ENCODE data around the gene TMEM131L. TPM values are rescaled to one million over a fixed set of nuclear protein-coding genes. Genes with fewer than 3 reads are reported as not detected.
"Not testable (repeated sequence)": the region's sequence is repeated elsewhere in the genome, so short reads cannot be mapped to it uniquely, and the experiment has no call there.

Gene TMEM131L
- polyA plus RNA-seq, 3 donors: 11.2 to 58.3 (median 26.0) TPM

DNA sequence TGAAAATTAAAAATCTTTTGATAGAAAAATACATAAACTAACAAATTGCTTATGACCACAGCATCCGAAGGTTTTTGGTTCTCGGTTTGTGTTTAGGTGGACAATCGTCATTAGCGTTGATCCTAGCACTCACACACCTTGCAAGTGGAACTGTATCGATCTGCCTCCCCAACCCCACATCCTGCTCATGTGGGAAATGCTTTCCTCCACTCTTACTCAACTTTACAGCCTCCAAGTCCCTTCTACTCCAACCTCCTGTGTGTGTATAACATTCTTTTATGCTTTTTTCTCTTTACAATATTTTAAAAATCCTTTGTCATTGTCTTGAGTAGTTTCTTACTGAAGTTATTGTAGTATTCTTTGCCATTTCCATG lies 15.6 kb upstream of the TMEM131L start:
- Mint-ChIP-seq H3K9me3 (peaks cover 0 to 2% (median 0%) of the 10 kb centered on the region in 7 donors), H3K27ac (peak overlapping the region in 6 of 7 donors; percentile 31 to 90 (median 63)), H3K4me1 (peaks cover 49% of the 10 kb centered on the region), H3K36me3 (no peaks in the 10 kb centered on the region), H3K4me3 (no peak overlapping the region), H3K27me3 (ENCODE audit: low read depth in 3 of 3) (peaks cover 2 to 3% (median 2%) of the 10 kb centered on the region in 3 donors)
- no peaks in the 10 kb centered on the region for H3K9me3 ChIP-seq (replicated peaks in 1 of 2; ENCODE audit: control insufficient read depth in 1 of 2, insufficient read depth in 1 of 2, low read length in 2 of 2)
- H3K4me1 ChIP-seq (ENCODE audit: control insufficient read depth in 1 of 2, insufficient read depth in 2 of 2, low read length in 2 of 2): peaks cover 51 to 61% of the 10 kb centered on the region in 2 donors
- peak overlapping the region; percentile 30 for H3K4me2 ChIP-seq (replicated peaks; ENCODE audit: extremely low read depth, low read length, poor library complexity, severe bottlenecking)
- H3K9ac ChIP-seq (ENCODE audit: insufficient read depth, low read length, poor library complexity, severe bottlenecking): no peak overlapping the region
- TF ChIP-seq CTCF (IDR thresholded peaks at IDR 0.05): no peak
- H3K79me2 ChIP-seq (ENCODE audit: insufficient read depth, low read length): no peaks in the 10 kb centered on the region
- intact Hi-C loops (cut with micrococcal nuclease): no loop called here
- H3K27me3 ChIP-seq (ENCODE audit: control insufficient read depth in 2 of 2, insufficient read depth in 2 of 2, low read length in 2 of 2): no peaks in the 10 kb centered on the region
- no peaks in the 10 kb centered on the region for H3K36me3 ChIP-seq (replicated peaks in 1 of 2; ENCODE audit: control insufficient read depth in 1 of 2, insufficient read depth in 2 of 2, low read length in 2 of 2)
- H3K4me3 ChIP-seq (replicated peaks in 1 of 3; ENCODE audit: low read depth in 2 of 3, low read length in 3 of 3): peak overlapping the region in 1 of 3 experiments; percentile 2
- H4K20me1 ChIP-seq (ENCODE audit: insufficient read depth, low read length): no peaks in the 10 kb centered on the region
- WGBS (ENCODE audit: insufficient coverage): 72% methylated on average over 4 of the region's 5 CpGs
- H2AFZ ChIP-seq (ENCODE audit: insufficient read depth, low read depth, low read length, poor library complexity, severe bottlenecking): no peak overlapping the region
- no peak for DNase-seq
- peak overlapping the region in 1 of 2 donors; percentile 62 for H3K27ac ChIP-seq (ENCODE audit: low read depth in 1 of 2, low read length in 2 of 2)

DNA sequence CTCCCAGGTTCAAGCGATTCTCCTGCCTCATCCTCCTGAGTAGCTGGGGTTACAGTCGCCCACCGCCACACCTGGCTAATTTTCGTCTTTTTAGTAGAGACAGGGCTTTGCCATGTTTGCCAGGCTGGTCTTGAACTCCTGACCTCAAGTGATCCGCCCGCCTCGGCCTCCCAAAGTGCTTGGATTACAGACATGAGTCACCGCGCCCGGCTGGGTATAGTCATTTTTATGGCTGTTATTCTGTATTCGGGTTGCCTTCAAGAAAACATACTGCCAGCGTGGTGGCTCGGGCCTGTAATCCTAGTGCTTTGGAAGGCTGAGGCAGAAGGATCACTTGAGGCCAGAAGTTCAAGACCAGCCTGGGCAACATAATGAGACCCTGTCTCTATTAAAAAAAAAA lies 15.0 kb upstream of the TMEM131L start:
- H3K36me3 Mint-ChIP-seq, H3K4me3 Mint-ChIP-seq: not testable (repeated sequence)
- peak overlapping the region in 2 of 7 donors; percentile 56 to 80 for H3K27ac Mint-ChIP-seq

More for the DNA sequence above, 15.0 kb upstream of the TMEM131L start:
- H3K4me1 Mint-ChIP-seq: peaks cover 49% of the 10 kb centered on the region
- Histone ChIP-seq H3K4me1 (ENCODE audit: control insufficient read depth in 1 of 2, insufficient read depth in 2 of 2, low read length in 2 of 2) (peaks cover 51 to 61% of the 10 kb centered on the region in 2 donors), H3K27ac (ENCODE audit: low read depth in 1 of 2, low read length in 2 of 2) (peak overlapping the region in 1 of 2 donors; percentile 17)
- H3K9ac ChIP-seq (ENCODE audit: insufficient read depth, low read length, poor library complexity, severe bottlenecking); H3K9me3 ChIP-seq (replicated peaks in 1 of 2; ENCODE audit: control insufficient read depth in 1 of 2, insufficient read depth in 1 of 2, low read length in 2 of 2); intact Hi-C loops (cut with micrococcal nuclease); H3K9me3 Mint-ChIP-seq; H3K79me2 ChIP-seq (ENCODE audit: insufficient read depth, low read length); H2AFZ ChIP-seq (ENCODE audit: insufficient read depth, low read depth, low read length, poor library complexity, severe bottlenecking); H3K36me3 ChIP-seq (replicated peaks in 1 of 2; ENCODE audit: control insufficient read depth in 1 of 2, insufficient read depth in 2 of 2, low read length in 2 of 2); H3K27me3 ChIP-seq (ENCODE audit: control insufficient read depth in 2 of 2, insufficient read depth in 2 of 2, low read length in 2 of 2); H3K4me3 ChIP-seq (replicated peaks in 1 of 3; ENCODE audit: low read depth in 2 of 3, low read length in 3 of 3); H4K20me1 ChIP-seq (ENCODE audit: insufficient read depth, low read length); H3K27me3 Mint-ChIP-seq (ENCODE audit: low read depth in 3 of 3); DNase-seq; H3K4me2 ChIP-seq (replicated peaks; ENCODE audit: extremely low read depth, low read length, poor library complexity, severe bottlenecking): not testable (repeated sequence)
- WGBS (ENCODE audit: insufficient coverage): 85% methylated on average over 7 of the region's 13 CpGs

All from CD14-positive monocyte (primary cell).